ENCODE results near the gene RAB34.

Gene RAB34

GRCh38 chr17:28726627-28727491 lies 9.2 kb upstream of the RAB34 start:
- H3K36me3 ChIP-seq (ENCODE audit: control insufficient read depth, low read length), result peaks cover 40% of the 10 kb centered on the region
- H3K9me2 ChIP-seq (replicated peaks; ENCODE audit: control insufficient read depth, low read length), result no peaks in the 10 kb centered on the region
- peak overlapping the region; percentile 94 for H3K4me3 ChIP-seq (ENCODE audit: low read length)
- H3K4me1 ChIP-seq (ENCODE audit: control insufficient read depth, low read length), result peaks cover 63% of the 10 kb centered on the region
- H3K27ac ChIP-seq (ENCODE audit: low read depth, low read length), result peak overlapping the region; percentile 95
- H3K27me3 ChIP-seq (ENCODE audit: control insufficient read depth, low read length), result no peaks in the 10 kb centered on the region
- H3K79me2 ChIP-seq (ENCODE audit: control insufficient read depth, low read length), result peaks cover 32% of the 10 kb centered on the region
- TF ChIP-seq, protein P1, sequence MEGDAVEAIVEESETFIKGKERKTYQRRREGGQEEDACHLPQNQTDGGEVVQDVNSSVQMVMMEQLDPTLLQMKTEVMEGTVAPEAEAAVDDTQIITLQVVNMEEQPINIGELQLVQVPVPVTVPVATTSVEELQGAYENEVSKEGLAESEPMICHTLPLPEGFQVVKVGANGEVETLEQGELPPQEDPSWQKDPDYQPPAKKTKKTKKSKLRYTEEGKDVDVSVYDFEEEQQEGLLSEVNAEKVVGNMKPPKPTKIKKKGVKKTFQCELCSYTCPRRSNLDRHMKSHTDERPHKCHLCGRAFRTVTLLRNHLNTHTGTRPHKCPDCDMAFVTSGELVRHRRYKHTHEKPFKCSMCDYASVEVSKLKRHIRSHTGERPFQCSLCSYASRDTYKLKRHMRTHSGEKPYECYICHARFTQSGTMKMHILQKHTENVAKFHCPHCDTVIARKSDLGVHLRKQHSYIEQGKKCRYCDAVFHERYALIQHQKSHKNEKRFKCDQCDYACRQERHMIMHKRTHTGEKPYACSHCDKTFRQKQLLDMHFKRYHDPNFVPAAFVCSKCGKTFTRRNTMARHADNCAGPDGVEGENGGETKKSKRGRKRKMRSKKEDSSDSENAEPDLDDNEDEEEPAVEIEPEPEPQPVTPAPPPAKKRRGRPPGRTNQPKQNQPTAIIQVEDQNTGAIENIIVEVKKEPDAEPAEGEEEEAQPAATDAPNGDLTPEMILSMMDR (IDR thresholded peaks at IDR 0.05; ENCODE audit: low read depth, low read length, poor library complexity, severe bottlenecking), result peak; percentile 99
- TF ChIP-seq EZH2phosphoT487 (IDR thresholded peaks at IDR 0.05; ENCODE audit: borderline replicate concordance, low read length), result no peak
- H4K20me1 ChIP-seq (ENCODE audit: control insufficient read depth, insufficient read depth, low read depth, low read length), result peaks cover 12% of the 10 kb centered on the region
- H3F3A ChIP-seq (ENCODE audit: control insufficient read depth, insufficient read depth), result peaks cover 52% of the 10 kb centered on the region
- H3K9me3 ChIP-seq (ENCODE audit: control insufficient read depth, insufficient read depth, low read length), result no peaks in the 10 kb centered on the region
- peak overlapping the region; percentile 100 for H3K4me2 ChIP-seq (ENCODE audit: low read length)

DNA sequence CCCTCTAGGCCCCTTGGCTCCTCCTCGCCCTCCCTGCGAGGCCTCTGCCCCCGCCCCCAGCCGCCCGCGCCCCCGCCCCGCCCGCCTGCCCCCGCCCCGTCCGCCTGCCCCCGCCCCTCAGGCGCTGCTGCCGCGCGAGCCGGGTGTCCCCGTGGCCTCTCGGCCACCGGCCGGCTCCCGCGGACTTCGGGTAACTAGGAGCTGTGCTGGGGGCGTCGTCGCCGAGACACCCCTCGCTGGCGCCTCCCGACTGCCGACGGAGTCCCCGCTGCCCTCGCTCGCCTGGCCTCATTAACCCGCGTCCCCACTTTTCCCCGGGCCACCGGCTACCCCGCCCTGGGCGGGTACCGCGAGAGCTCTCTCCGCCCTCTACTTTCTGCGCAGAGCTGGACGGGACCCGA lies 8.6 kb upstream of the RAB34 start, which contains the start of gene TLCD1:
Gene TLCD1, minus strand, starts transcription at position 8 of the 401 bp plus-strand sequence. CDS start 136 bp downstream, outside the sequence.
- Histone ChIP-seq H3F3A (ENCODE audit: control insufficient read depth, insufficient read depth) (peaks cover 58% of the 10 kb centered on the region), H3K9me2 (replicated peaks; ENCODE audit: control insufficient read depth, low read length) (no peaks in the 10 kb centered on the region), H4K20me1 (ENCODE audit: control insufficient read depth, insufficient read depth, low read depth, low read length) (peaks cover 19% of the 10 kb centered on the region), H3K4me1 (ENCODE audit: control insufficient read depth, low read length) (peaks cover 69% of the 10 kb centered on the region), H3K27ac (ENCODE audit: low read depth, low read length) (peak within 1 kb of the TSS; percentile 95), H3K79me2 (ENCODE audit: control insufficient read depth, low read length) (peaks cover 38% of the 10 kb centered on the region), H3K9me3 (ENCODE audit: control insufficient read depth, insufficient read depth, low read length) (no peaks in the 10 kb centered on the region), H3K27me3 (ENCODE audit: control insufficient read depth, low read length) (0 out of 2 replicates have a peak, but pooled peaks cover 2% of the 10 kb centered on the region), H3K4me2 (ENCODE audit: low read length) (peak within 1 kb of the TSS; percentile 100), H3K4me3 (ENCODE audit: low read length) (peak within 1 kb of the TSS; percentile 94), H3K36me3 (ENCODE audit: control insufficient read depth, low read length) (peaks cover 46% of the 10 kb centered on the region)
- TF ChIP-seq, protein P1 (IDR thresholded peaks at IDR 0.05; ENCODE audit: low read depth, low read length, poor library complexity, severe bottlenecking), result no peak
- no peak for TF ChIP-seq EZH2phosphoT487 (IDR thresholded peaks at IDR 0.05; ENCODE audit: borderline replicate concordance, low read length)

DNA sequence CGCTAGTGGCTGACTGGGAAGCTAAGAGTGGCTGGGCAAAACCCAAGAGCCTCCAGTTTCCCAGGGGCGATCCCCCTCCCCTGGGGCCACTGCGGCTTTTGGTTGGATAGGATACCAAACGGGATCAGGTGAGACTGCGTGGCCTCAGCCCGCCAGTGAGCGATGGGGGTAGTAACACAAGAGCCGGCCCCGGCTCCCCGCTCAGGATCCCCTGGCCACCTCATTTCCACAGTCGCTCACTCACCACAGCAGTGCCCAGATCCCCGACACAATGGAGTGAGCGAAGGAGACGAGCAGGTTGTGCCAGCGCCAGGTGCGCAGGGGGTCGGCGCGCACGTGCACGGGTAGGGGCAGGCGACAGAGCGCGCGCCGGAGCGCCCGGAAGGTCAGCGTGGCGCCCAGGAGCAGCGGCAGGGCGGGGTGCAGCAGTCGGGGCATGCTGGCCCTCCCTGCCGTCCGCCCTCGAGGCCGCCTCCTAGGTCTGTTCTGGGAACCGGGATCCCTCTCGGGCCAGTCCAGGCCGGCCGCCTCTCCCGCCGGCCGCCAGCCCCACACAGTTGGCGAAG lies 8.1 kb upstream of the RAB34 start:
- peaks cover 69% of the 10 kb centered on the region for H3K4me1 ChIP-seq (ENCODE audit: control insufficient read depth, low read length)

More for the DNA sequence above, 8.1 kb upstream of the RAB34 start:
- peak overlapping the region; percentile 93 for H3K27ac ChIP-seq (ENCODE audit: low read depth, low read length)
- peak overlapping the region; percentile 100 for H3K4me2 ChIP-seq (ENCODE audit: low read length)
- peaks cover 63% of the 10 kb centered on the region for H3F3A ChIP-seq (ENCODE audit: control insufficient read depth, insufficient read depth)
- H3K27me3 ChIP-seq (ENCODE audit: control insufficient read depth, low read length), result 0 out of 2 replicates have a peak, but pooled peaks cover 3% of the 10 kb centered on the region
- peak overlapping the region; percentile 94 for H3K4me3 ChIP-seq (ENCODE audit: low read length)
- H3K36me3 ChIP-seq (ENCODE audit: control insufficient read depth, low read length), result peaks cover 51% of the 10 kb centered on the region
- H4K20me1 ChIP-seq (ENCODE audit: control insufficient read depth, insufficient read depth, low read depth, low read length), result peaks cover 22% of the 10 kb centered on the region
- no peaks in the 10 kb centered on the region for H3K9me2 ChIP-seq (replicated peaks; ENCODE audit: control insufficient read depth, low read length)
- no peaks in the 10 kb centered on the region for H3K9me3 ChIP-seq (ENCODE audit: control insufficient read depth, insufficient read depth, low read length)
- peaks cover 43% of the 10 kb centered on the region for H3K79me2 ChIP-seq (ENCODE audit: control insufficient read depth, low read length)
- TF ChIP-seq, protein P1 (IDR thresholded peaks at IDR 0.05; ENCODE audit: low read depth, low read length, poor library complexity, severe bottlenecking), result no peak
- no peak for TF ChIP-seq EZH2phosphoT487 (IDR thresholded peaks at IDR 0.05; ENCODE audit: borderline replicate concordance, low read length)
